ENCODE measurements around the gene STK36.

- TF ChIP-seq CTCF (IDR thresholded peaks at IDR 0.05) (no peak), POLR2A (IDR thresholded peaks at IDR 0.05) (no peak)
Observed at GRCh38 chr2:218722419-218722818, 50.5 kb downstream of the STK36 start.
